HEK293T (cell line): ENCODE data around the gene HGD.

ENCODE experiments used
- ARNT ChIP-seq: fragments of 450-650 bp; IDR thresholded peaks from 2 replicates; pipeline ENCODE4 v1.6.1; 2017; ENCODE audit warnings: mild to moderate bottlenecking
- BHLHE40 ChIP-seq: fragments of 450-650 bp; IDR thresholded peaks from 2 replicates; pipeline ENCODE4 v1.6.1; 2016; ENCODE audit warnings: mild to moderate bottlenecking, moderate library complexity, borderline replicate concordance
- CTBP1 ChIP-seq: fragments of 450-650 bp; IDR thresholded peaks from 2 replicates; pipeline ENCODE4 v1.6.1; 2016; ENCODE audit warnings: borderline replicate concordance
- FOXA1 ChIP-seq: fragments of 450-650 bp; IDR thresholded peaks from 2 replicates; pipeline ENCODE4 v1.6.1; 2016; ENCODE audit warnings: mild to moderate bottlenecking
- FOXK2 ChIP-seq: fragments of 450-650 bp; IDR thresholded peaks from 2 replicates; pipeline ENCODE4 v1.6.1; 2016; ENCODE audit warnings: mild to moderate bottlenecking
- FOXM1 ChIP-seq: fragments of 450-650 bp; IDR thresholded peaks from 2 replicates; pipeline ENCODE4 v1.6.1; 2017; ENCODE audit warnings: mild to moderate bottlenecking, borderline replicate concordance
- LEF1 ChIP-seq: fragments of 450-650 bp; IDR thresholded peaks from 2 replicates; pipeline ENCODE4 v1.6.1; 2017; ENCODE audit warnings: mild to moderate bottlenecking, borderline replicate concordance
- SP1 ChIP-seq: fragments of 450-650 bp; IDR thresholded peaks from 2 replicates; pipeline ENCODE4 v1.6.1; 2017
- SUZ12 ChIP-seq: fragments of 450-650 bp; IDR thresholded peaks from 2 replicates; pipeline ENCODE4 v1.6.1; 2016; ENCODE audit warnings: mild to moderate bottlenecking
- TARDBP ChIP-seq: fragments of 450-650 bp; IDR thresholded peaks from 2 replicates; pipeline ENCODE4 v1.6.1; 2016
- ZNF384 ChIP-seq: fragments of 450-650 bp; IDR thresholded peaks from 2 replicates; pipeline ENCODE4 v1.6.1; 2016
- TF ChIP-seq, protein P1 (sequence below): fragments of 450-650 bp; IDR thresholded peaks from 2 replicates; pipeline ENCODE4 v1.6.1; 2016

DNA sequence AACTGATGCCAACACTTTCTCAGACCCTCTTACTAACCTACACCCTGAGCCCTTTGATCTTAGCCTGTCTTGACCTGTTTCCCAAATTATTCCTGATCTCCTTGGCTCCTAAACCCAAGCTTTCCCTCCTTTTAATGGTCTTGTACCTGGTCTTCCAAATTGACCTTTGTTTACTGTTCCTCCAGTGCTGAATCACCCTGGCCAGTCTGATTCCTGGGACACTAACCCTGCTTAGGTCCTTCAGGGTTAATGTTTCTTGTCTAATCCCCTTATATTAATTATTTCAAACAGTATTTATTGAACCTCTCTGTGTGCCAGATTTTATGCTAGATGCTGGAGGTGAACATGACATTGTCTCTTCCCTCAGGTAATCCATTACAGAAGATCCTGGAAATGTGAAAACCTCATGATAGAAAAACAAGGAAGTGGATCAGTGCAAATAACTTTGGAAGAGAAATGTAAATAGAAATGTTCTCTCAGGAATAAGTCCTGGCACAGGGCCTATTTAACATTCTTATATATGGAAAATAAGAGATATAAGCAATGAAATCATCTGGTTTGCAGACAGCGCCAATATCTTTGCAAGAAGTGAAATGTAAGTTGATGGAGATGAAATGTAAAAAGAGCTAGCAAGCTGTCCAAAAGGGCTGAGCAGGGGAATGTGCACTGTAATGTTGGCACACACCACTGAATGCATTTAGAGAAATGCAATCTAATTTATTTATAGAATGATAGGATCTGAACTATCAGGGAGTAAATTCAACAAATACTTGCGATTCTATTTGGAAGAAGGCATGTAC lies 20.7 kb downstream of the HGD start:
- TF ChIP-seq FOXA1 (no peak), BHLHE40 (no peak), LEF1 (no peak), ARNT (no peak), ZNF384 (no peak), SP1 (no peak), FOXM1 (no peak), FOXK2 (no peak), SUZ12 (no peak), CTBP1 (no peak), TARDBP (no peak)
- TF ChIP-seq, protein P1, sequence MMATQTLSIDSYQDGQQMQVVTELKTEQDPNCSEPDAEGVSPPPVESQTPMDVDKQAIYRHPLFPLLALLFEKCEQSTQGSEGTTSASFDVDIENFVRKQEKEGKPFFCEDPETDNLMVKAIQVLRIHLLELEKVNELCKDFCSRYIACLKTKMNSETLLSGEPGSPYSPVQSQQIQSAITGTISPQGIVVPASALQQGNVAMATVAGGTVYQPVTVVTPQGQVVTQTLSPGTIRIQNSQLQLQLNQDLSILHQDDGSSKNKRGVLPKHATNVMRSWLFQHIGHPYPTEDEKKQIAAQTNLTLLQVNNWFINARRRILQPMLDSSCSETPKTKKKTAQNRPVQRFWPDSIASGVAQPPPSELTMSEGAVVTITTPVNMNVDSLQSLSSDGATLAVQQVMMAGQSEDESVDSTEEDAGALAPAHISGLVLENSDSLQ = no peak
